IMR-90 (cell line): ENCODE data around the gene CAPS. TPM values are rescaled to one million over a fixed set of nuclear protein-coding genes. Genes with fewer than 3 reads are reported as not detected.

Experiments used
- ATAC-seq: fragments of 200-7000 bp; cut with Tn5 transposase; 2 replicates; pipeline ENCODE4 v1.9.1; 2020; ENCODE audit warnings: low read depth, mild to moderate bottlenecking, moderate library complexity
- BruUV-seq: library from RNA; stranded (reverse); fragments of 400-500 nt; replicated peaks from 2 replicates; lab custom pipeline; 2021; lab: Mats Ljungman, UMichigan
- CTCF ChIA-PET: fragments of 300-600 bp; formaldehyde crosslinking; extraction: SDS; loops from one replicate; lab custom pipeline; 2021; ENCODE audit warnings: antibody characterized with exemption; lab: Yijun Ruan, JAX
- POLR2A ChIA-PET: fragments of 300-600 bp; sonication (Branson Sonifier 250); formaldehyde crosslinking; loops from one replicate; lab custom pipeline; 2022; ENCODE audit warnings: antibody characterized with exemption; ENCODE audit not compliant: unreplicated experiment; lab: Charles Lee
- DNase-seq: peaks from one replicate; pipeline ENCODE4 v3.0.0; 2013
- H2AFZ ChIP-seq: replicated peaks from 2 replicates; pipeline ENCODE3; 2013; ENCODE audit warnings: low read length, mild to moderate bottlenecking; ENCODE audit not compliant: poor library complexity
- H2AK5ac ChIP-seq: 2 replicates; pipeline ENCODE4 v1.6.1; 2013; ENCODE audit warnings: low read depth, low read length, inconsistent platforms
- H2AK9ac ChIP-seq: replicated peaks from 2 replicates; pipeline ENCODE3; 2013; ENCODE audit warnings: mild to moderate bottlenecking, low read depth, low read length, moderate library complexity; ENCODE audit not compliant: poor library complexity
- H2BK120ac ChIP-seq: 2 replicates; pipeline ENCODE4 v1.6.1; 2013; ENCODE audit warnings: low read depth, low read length, inconsistent platforms
- H2BK15ac ChIP-seq: 3 replicates; pipeline ENCODE4 v1.6.1; 2013; ENCODE audit warnings: low read depth, low read length, inconsistent platforms
- H2BK20ac ChIP-seq: 2 replicates; pipeline ENCODE4 v1.6.1; 2013; ENCODE audit warnings: low read depth, mild to moderate bottlenecking, inconsistent platforms, low read length, moderate library complexity
- H2BK5ac ChIP-seq: 2 replicates; pipeline ENCODE4 v1.6.1; 2013; ENCODE audit warnings: mild to moderate bottlenecking, low read depth, low read length, inconsistent platforms; ENCODE audit not compliant: poor library complexity, severe bottlenecking
- H3K14ac ChIP-seq: replicated peaks from 2 replicates; pipeline ENCODE4 v1.6.1; 2013; ENCODE audit warnings: low read depth, low read length, inconsistent platforms
- H3K18ac ChIP-seq: 2 replicates; pipeline ENCODE4 v1.6.1; 2013; ENCODE audit warnings: low read depth, low read length, control low read depth
- H3K23ac ChIP-seq: 2 replicates; pipeline ENCODE4 v1.6.1; 2013; ENCODE audit warnings: low read depth, low read length, inconsistent platforms
- H3K27ac ChIP-seq: 2 replicates; pipeline ENCODE4 v1.5.1; 2013; ENCODE audit warnings: mild to moderate bottlenecking, control low read depth, low read length; ENCODE audit not compliant: insufficient read depth
- H3K27me3 ChIP-seq: 2 replicates; pipeline ENCODE4 v1.6.1; 2013; ENCODE audit warnings: low read length; ENCODE audit not compliant: control insufficient read depth, insufficient read depth
- H3K36me3 ChIP-seq: 2 replicates; pipeline ENCODE4 v1.6.1; 2013; ENCODE audit warnings: low read length, mixed read lengths; ENCODE audit not compliant: control insufficient read depth, insufficient read depth
- H3K4ac ChIP-seq: 2 replicates; pipeline ENCODE4 v1.6.1; 2013; ENCODE audit warnings: low read depth, low read length, inconsistent platforms
- H3K4me1 ChIP-seq: 2 replicates; pipeline ENCODE4 v1.6.1; 2013; ENCODE audit warnings: low read length, mixed read lengths; ENCODE audit not compliant: control insufficient read depth, insufficient read depth
- H3K4me2 ChIP-seq: 2 replicates; pipeline ENCODE4 v1.6.1; 2013; ENCODE audit warnings: low read depth, mild to moderate bottlenecking, control low read depth, low read length, moderate library complexity
- H3K4me3 ChIP-seq: 2 replicates; pipeline ENCODE4 v1.5.1; 2013; ENCODE audit warnings: low read depth, mild to moderate bottlenecking, control low read depth, low read length, moderate library complexity; ENCODE audit not compliant: insufficient read depth
- H3K56ac ChIP-seq: 2 replicates; pipeline ENCODE4 v1.6.1; 2013; ENCODE audit warnings: low read length, inconsistent platforms; ENCODE audit not compliant: insufficient read depth; ENCODE audit errors: extremely low read depth
- H3K79me1 ChIP-seq, 2 experiments: 2 replicates each; pipeline ENCODE4 v1.6.1; 2013; ENCODE audit warnings: low read length in 2 of 2, inconsistent platforms in 1 of 2, low read depth in 1 of 2
- H3K9ac ChIP-seq: 2 replicates; pipeline ENCODE4 v1.6.1; 2013; ENCODE audit warnings: low read depth, low read length, control low read depth
- H3K9me1 ChIP-seq: 2 replicates; pipeline ENCODE4 v1.6.1; 2013; ENCODE audit warnings: low read length, inconsistent platforms; ENCODE audit not compliant: insufficient read depth
- H3K9me3 ChIP-seq: 2 replicates; pipeline ENCODE4 v1.6.1; 2013; ENCODE audit warnings: low read length; ENCODE audit not compliant: control insufficient read depth, insufficient read depth
- H4K20me1 ChIP-seq: 2 replicates; pipeline ENCODE4 v1.6.1; 2013; ENCODE audit warnings: low read length, inconsistent platforms; ENCODE audit not compliant: insufficient read depth
- H4K5ac ChIP-seq: 2 replicates; pipeline ENCODE4 v1.6.1; 2013; ENCODE audit warnings: mild to moderate bottlenecking, low read depth, low read length, control low read depth
- H4K8ac ChIP-seq, 2 experiments: 2 replicates each; pipeline ENCODE4 v1.6.1; 2013; ENCODE audit warnings: low read depth in 2 of 2, low read length in 2 of 2, control low read depth in 1 of 2, inconsistent platforms in 1 of 2
- H4K91ac ChIP-seq: 2 replicates; pipeline ENCODE4 v1.6.1; 2013; ENCODE audit warnings: low read depth, low read length, inconsistent platforms; ENCODE audit not compliant: insufficient read depth
- BHLHE40 ChIP-seq: fragments of 150-350 bp; IDR thresholded peaks from 2 replicates; pipeline ENCODE4 v1.6.1; 2016; ENCODE audit warnings: mild to moderate bottlenecking, low read depth, low read length
- CEBPB ChIP-seq: IDR thresholded peaks from 2 replicates; pipeline ENCODE4 v1.6.1; 2012; ENCODE audit warnings: low read depth, low read length, improper control_type of control experiment
- CHD1 ChIP-seq: IDR thresholded peaks from 2 replicates; pipeline ENCODE4 v1.6.1; 2012; ENCODE audit warnings: low read depth, low read length, improper control_type of control experiment
- FOS ChIP-seq: fragments of 150-350 bp; IDR thresholded peaks from 2 replicates; pipeline ENCODE4 v1.6.1; 2016; ENCODE audit warnings: low read depth, low read length
- MAFK ChIP-seq: IDR thresholded peaks from 2 replicates; pipeline ENCODE4 v1.6.1; 2012; ENCODE audit warnings: low read depth, low read length, improper control_type of control experiment
- MAZ ChIP-seq: IDR thresholded peaks from 2 replicates; pipeline ENCODE4 v1.6.1; 2012; ENCODE audit warnings: low read depth, mild to moderate bottlenecking, low read length, improper control_type of control experiment, moderate library complexity, borderline replicate concordance
- MXI1 ChIP-seq: IDR thresholded peaks from 2 replicates; pipeline ENCODE4 v1.6.1; 2012; ENCODE audit warnings: low read depth, mild to moderate bottlenecking, low read length, moderate library complexity, borderline replicate concordance
- NFE2L2 ChIP-seq: fragments of 150-350 bp; IDR thresholded peaks from 2 replicates; pipeline ENCODE4 v1.6.1; 2016; ENCODE audit warnings: low read depth, mild to moderate bottlenecking, low read length
- POLR2A ChIP-seq: IDR thresholded peaks from 2 replicates; pipeline ENCODE4 v1.6.1; 2012; ENCODE audit warnings: mild to moderate bottlenecking, low read depth, low read length
- RAD21 ChIP-seq: IDR thresholded peaks from 2 replicates; pipeline ENCODE4 v1.6.1; 2012; ENCODE audit warnings: low read length, improper control_type of control experiment
- RCOR1 ChIP-seq: IDR thresholded peaks from 2 replicates; pipeline ENCODE4 v1.6.1; 2012; ENCODE audit warnings: mild to moderate bottlenecking, low read length, improper control_type of control experiment; ENCODE audit not compliant: insufficient replicate concordance
- RFX5 ChIP-seq: IDR thresholded peaks from 2 replicates; pipeline ENCODE4 v1.8.0; 2012; ENCODE audit warnings: low read depth, mild to moderate bottlenecking, low read length, moderate library complexity
- SMC3 ChIP-seq: fragments of 150-350 bp; IDR thresholded peaks from 2 replicates; pipeline ENCODE4 v1.6.1; 2016; ENCODE audit warnings: low read depth, mild to moderate bottlenecking, antibody characterized with exemption, low read length, moderate library complexity
- WGBS, 2 experiments: methylation state at CpG; one replicate each; pipeline versions ENCODE4 v1.1.5 to v1.1.7; 2013; ENCODE audit warnings: missing lambda C conversion rate in 2 of 2; ENCODE audit not compliant: insufficient read length in 1 of 2; ENCODE audit errors: extremely low coverage in 2 of 2; 5-methylcytosine and 5-hydroxymethylcytosine counted together
- dilution Hi-C: fragments of 300-500 bp; cut with HindIII; formaldehyde crosslinking; loops from one replicate; pipeline ENCODE4 v1.14.3; 2018; ENCODE audit warnings: low sequenced_read_pairs; ENCODE audit not compliant: unreplicated experiment
- in situ Hi-C: fragments of 300-500 bp; cut with MboI; formaldehyde crosslinking; loops from 3 replicates; pipeline ENCODE4 v1.14.3; 2019; ENCODE audit warnings: low sequenced_read_pairs, inconsistent platforms, mixed read lengths
- intact Hi-C: fragments of 100-400 bp; cut with micrococcal nuclease; formaldehyde crosslinking; loops from 2 replicates; pipeline ENCODE4 v1.10.0; 2022
- polyA plus RNA-seq, 3 experiments: library from polyadenylated mRNA; depleted of rRNA; stranded (reverse); fragments of >200 nt; gene quantifications; 2 replicates each; pipeline ENCODE4 v1.2.3, GENCODE V29; 2012; ENCODE audit warnings: low replicate concordance in 1 of 3
- total RNA-seq: library from RNA; depleted of rRNA; stranded (reverse); fragments of >200 nt; gene quantifications from 2 replicates; pipeline ENCODE4 v1.2.3, GENCODE V29; 2012
- TF ChIP-seq, protein P1 (sequence below): conservative IDR thresholded peaks from 2 replicates; pipeline ENCODE4 v1.5.1; 2012; ENCODE audit warnings: mild to moderate bottlenecking, low read depth, low read length, improper control_type of control experiment
- TF ChIP-seq, protein P2 (sequence below): fragments of 150-350 bp; IDR thresholded peaks from 2 replicates; pipeline ENCODE4 v1.6.1; 2016; ENCODE audit warnings: low read depth, mild to moderate bottlenecking, low read length, moderate library complexity, borderline replicate concordance
- TF ChIP-seq, protein P3 (sequence below): fragments of 150-350 bp; IDR thresholded peaks from 2 replicates; pipeline ENCODE4 v1.6.1; 2017; ENCODE audit warnings: mild to moderate bottlenecking, antibody characterized with exemption, low read length, low read depth

The CAPS gene
- total and polyA plus RNA-seq, 2 of the 4 experiments (the other 2 are of a cell fraction) = 0.54 to 4.9 TPM

DNA sequence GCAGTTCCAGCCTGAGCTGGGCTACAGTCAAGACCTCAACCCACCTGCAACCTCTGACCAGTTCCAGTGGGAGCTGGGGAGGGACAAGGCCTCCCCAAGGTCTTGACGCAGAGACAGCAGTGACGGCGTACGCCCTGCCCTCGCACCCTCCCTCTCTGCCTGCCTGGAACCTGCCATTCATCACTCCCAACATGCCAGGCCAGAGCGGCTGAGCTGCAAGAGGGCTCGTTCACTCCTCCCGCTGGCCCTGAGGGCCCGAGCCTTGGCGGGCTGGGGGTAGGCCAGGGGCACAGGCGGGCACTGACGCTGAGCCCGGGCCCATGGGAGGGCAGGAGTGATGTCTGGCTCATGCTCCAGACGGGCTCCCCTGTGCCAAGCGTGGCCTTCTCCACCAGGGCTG, 18.6 kb upstream of the CAPS start:
- no peaks in the 10 kb centered on the region for H3K9me1 ChIP-seq
- intact Hi-C loops = no loop called here
- ChIA-PET CTCF (no interaction called here), POLR2A (no interaction called here)
- no peak overlapping the region for H3K18ac ChIP-seq
- H3K79me1 ChIP-seq = peaks cover 7 to 22% of the 10 kb centered on the region in 2 experiments; a peak in 3 of 4 replicates
- no peak overlapping the region for H4K91ac ChIP-seq
- no peak overlapping the region for H2BK120ac ChIP-seq
- no peak overlapping the region for H3K23ac ChIP-seq
- no peak overlapping the region for H3K4me3 ChIP-seq
- TF ChIP-seq RFX5 (no peak), RCOR1 (no peak), MXI1 (no peak), MAZ (no peak), NFE2L2 (no peak), FOS (no peak), RAD21 (no peak), POLR2A (no peak), CEBPB (no peak), SMC3 (no peak), CHD1 (no peak), MAFK (no peak), BHLHE40 (no peak)
- TF ChIP-seq, protein P1, sequence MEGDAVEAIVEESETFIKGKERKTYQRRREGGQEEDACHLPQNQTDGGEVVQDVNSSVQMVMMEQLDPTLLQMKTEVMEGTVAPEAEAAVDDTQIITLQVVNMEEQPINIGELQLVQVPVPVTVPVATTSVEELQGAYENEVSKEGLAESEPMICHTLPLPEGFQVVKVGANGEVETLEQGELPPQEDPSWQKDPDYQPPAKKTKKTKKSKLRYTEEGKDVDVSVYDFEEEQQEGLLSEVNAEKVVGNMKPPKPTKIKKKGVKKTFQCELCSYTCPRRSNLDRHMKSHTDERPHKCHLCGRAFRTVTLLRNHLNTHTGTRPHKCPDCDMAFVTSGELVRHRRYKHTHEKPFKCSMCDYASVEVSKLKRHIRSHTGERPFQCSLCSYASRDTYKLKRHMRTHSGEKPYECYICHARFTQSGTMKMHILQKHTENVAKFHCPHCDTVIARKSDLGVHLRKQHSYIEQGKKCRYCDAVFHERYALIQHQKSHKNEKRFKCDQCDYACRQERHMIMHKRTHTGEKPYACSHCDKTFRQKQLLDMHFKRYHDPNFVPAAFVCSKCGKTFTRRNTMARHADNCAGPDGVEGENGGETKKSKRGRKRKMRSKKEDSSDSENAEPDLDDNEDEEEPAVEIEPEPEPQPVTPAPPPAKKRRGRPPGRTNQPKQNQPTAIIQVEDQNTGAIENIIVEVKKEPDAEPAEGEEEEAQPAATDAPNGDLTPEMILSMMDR = no peak
- TF ChIP-seq, protein P2, sequence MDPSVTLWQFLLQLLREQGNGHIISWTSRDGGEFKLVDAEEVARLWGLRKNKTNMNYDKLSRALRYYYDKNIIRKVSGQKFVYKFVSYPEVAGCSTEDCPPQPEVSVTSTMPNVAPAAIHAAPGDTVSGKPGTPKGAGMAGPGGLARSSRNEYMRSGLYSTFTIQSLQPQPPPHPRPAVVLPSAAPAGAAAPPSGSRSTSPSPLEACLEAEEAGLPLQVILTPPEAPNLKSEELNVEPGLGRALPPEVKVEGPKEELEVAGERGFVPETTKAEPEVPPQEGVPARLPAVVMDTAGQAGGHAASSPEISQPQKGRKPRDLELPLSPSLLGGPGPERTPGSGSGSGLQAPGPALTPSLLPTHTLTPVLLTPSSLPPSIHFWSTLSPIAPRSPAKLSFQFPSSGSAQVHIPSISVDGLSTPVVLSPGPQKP = no peak
- TF ChIP-seq, protein P3, sequence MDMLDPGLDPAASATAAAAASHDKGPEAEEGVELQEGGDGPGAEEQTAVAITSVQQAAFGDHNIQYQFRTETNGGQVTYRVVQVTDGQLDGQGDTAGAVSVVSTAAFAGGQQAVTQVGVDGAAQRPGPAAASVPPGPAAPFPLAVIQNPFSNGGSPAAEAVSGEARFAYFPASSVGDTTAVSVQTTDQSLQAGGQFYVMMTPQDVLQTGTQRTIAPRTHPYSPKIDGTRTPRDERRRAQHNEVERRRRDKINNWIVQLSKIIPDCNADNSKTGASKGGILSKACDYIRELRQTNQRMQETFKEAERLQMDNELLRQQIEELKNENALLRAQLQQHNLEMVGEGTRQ = no peak
- DNase-seq (no peak), ATAC-seq (no peak)
- no peak overlapping the region for H2BK15ac ChIP-seq
- no peak overlapping the region for H3K4me2 ChIP-seq
- peaks cover 22% of the 10 kb centered on the region; the same call in 1 of the 2 replicates for H3K36me3 ChIP-seq
- no peak overlapping the region for H2AK5ac ChIP-seq
- no peak overlapping the region for H2AK9ac ChIP-seq
- no peak overlapping the region for H4K8ac ChIP-seq
- no peak overlapping the region for H2AFZ ChIP-seq
- H3K27me3 ChIP-seq = no peaks in the 10 kb centered on the region
- dilution Hi-C loops = no loop called here
- H3K14ac ChIP-seq = no peak overlapping the region
- peaks cover 8% of the 10 kb centered on the region for H3K4me1 ChIP-seq
- BruUV-seq = no TSS peak
- no peak overlapping the region for H3K9ac ChIP-seq
- no peak overlapping the region for H2BK20ac ChIP-seq
- H2BK5ac ChIP-seq = no peak overlapping the region
- H3K27ac ChIP-seq = no peak overlapping the region
- 87% methylated on average over 9 of the region's 15 CpGs; no CpG with 5 or more reads in 1 of the 2 experiments for WGBS, 2 experiments
- in situ Hi-C loops = no loop called here
- H4K5ac ChIP-seq = no peak overlapping the region
- H3K4ac ChIP-seq = no peak overlapping the region
- no peaks in the 10 kb centered on the region for H3K9me3 ChIP-seq
- no peak overlapping the region for H3K56ac ChIP-seq
- H4K20me1 ChIP-seq = peaks cover 34% of the 10 kb centered on the region
